ENCODE results near the gene EXOC6. TPM values are rescaled to one million over a fixed set of nuclear protein-coding genes. Genes with fewer than 3 reads are reported as not detected.

Gene EXOC6
- total RNA-seq, 1 donor from 2014 or later = 13.5 TPM

GRCh38 chr10:92868557-92868956 is 20.2 kb downstream of the EXOC6 start:
- no peaks in the 10 kb centered on the region for H3K4me1 Mint-ChIP-seq (ENCODE audit: low read depth)
- H3K4me3 Mint-ChIP-seq = no peak overlapping the region
- no peaks in the 10 kb centered on the region for H3K36me3 Mint-ChIP-seq (ENCODE audit: low read depth)
- intact Hi-C loops (cut with micrococcal nuclease) = no loop called here
- H3K27me3 Mint-ChIP-seq (ENCODE audit: insufficient read depth) = no peaks in the 10 kb centered on the region
- no peak overlapping the region for H3K27ac Mint-ChIP-seq
- H3K9me3 Mint-ChIP-seq = no peaks in the 10 kb centered on the region
- no peak for DNase-seq (ENCODE audit: low spot score)

DNA sequence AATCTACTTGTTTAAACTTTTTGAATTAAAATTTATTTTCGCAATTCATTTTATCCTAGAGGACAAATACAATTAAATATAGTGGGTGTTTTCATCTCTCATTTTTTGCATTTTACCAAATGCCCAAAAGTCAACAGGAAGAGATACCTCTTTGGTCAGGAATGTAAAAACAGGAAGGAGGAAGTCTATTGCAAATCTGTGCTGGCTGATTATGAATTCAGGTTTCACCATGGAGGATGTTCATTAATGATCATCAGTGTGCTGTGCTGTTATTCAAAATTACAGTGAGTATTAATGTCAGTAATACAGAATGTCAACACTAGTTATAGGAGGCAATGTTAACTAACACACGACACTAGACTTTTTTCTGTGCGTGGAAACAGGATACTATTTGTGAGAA is 24.7 kb downstream of the EXOC6 start:
- H3K4me3 Mint-ChIP-seq = no peak overlapping the region
- no peak for DNase-seq (ENCODE audit: low spot score)
- peaks cover 3% of the 10 kb centered on the region for H3K27me3 Mint-ChIP-seq (ENCODE audit: insufficient read depth)
- intact Hi-C loops (cut with micrococcal nuclease) = no loop called here
- no peaks in the 10 kb centered on the region for H3K36me3 Mint-ChIP-seq (ENCODE audit: low read depth)
- H3K27ac Mint-ChIP-seq = no peak overlapping the region
- no peaks in the 10 kb centered on the region for H3K9me3 Mint-ChIP-seq
- peaks cover 16% of the 10 kb centered on the region for H3K4me1 Mint-ChIP-seq (ENCODE audit: low read depth)

DNA sequence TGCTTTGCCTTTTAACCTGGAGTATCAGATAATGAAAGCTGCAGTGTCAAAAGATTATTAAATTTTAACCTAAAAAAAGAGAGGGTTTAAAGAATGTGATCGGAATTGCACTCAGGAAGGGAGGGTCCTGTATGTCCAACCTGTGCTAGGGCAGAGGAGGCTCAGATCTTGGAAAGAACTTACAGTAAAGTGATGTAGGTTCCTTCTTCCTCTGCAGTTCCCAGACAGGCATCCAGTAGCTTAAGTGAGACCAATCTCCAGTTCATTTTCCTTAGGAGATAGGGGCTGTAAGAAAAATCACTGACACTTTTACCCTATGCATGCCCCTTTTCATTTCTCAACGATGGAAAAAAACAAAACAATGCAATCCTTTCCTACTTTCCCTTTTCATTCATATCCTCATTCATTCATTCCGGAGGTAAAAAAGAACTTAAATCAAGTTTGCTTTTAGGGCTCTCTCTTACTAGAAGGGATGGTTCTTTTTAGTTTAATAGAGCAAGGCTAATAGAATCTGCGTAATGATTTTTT is 28.3 kb downstream of the EXOC6 start:
- DNase-seq (ENCODE audit: low spot score) = no peak
- no peak overlapping the region for H3K4me3 Mint-ChIP-seq
- H3K36me3 Mint-ChIP-seq (ENCODE audit: low read depth) = peaks cover 2% of the 10 kb centered on the region
- peaks cover 18% of the 10 kb centered on the region for H3K4me1 Mint-ChIP-seq (ENCODE audit: low read depth)
- H3K9me3 Mint-ChIP-seq = no peaks in the 10 kb centered on the region
- no peak overlapping the region for H3K27ac Mint-ChIP-seq
- intact Hi-C loops (cut with micrococcal nuclease) = no loop called here
- peaks cover 3% of the 10 kb centered on the region for H3K27me3 Mint-ChIP-seq (ENCODE audit: insufficient read depth)

GRCh38 chr10:92880233-92880861 is 32.0 kb downstream of the EXOC6 start:
- no peak for DNase-seq (ENCODE audit: low spot score)
- intact Hi-C loops (cut with micrococcal nuclease) = loop anchor here (1.0 to 10.0 kb wide), 5 partner anchors 30 to 363 kb away; partner anchors contain the start of gene CYP26A1
- H3K4me3 Mint-ChIP-seq = no peak overlapping the region

GRCh38 chr10:92880917-92881316 is 32.6 kb downstream of the EXOC6 start:
- no peak for DNase-seq (ENCODE audit: low spot score)
- intact Hi-C loops (cut with micrococcal nuclease) = loop anchor here (1.0 to 10.0 kb wide), 5 partner anchors 30 to 364 kb away; partner anchors contain the start of gene CYP26A1
- Mint-ChIP-seq H3K27me3 (ENCODE audit: insufficient read depth) (peaks cover 3% of the 10 kb centered on the region), H3K4me1 (ENCODE audit: low read depth) (peaks cover 18% of the 10 kb centered on the region), H3K27ac (no peak overlapping the region), H3K36me3 (ENCODE audit: low read depth) (peaks cover 2% of the 10 kb centered on the region), H3K4me3 (no peak overlapping the region), H3K9me3 (no peaks in the 10 kb centered on the region)

More at GRCh38 chr10:92880233-92880861, 32.0 kb downstream of the EXOC6 start:
- peaks cover 3% of the 10 kb centered on the region for H3K27me3 Mint-ChIP-seq (ENCODE audit: insufficient read depth)
- H3K9me3 Mint-ChIP-seq = no peaks in the 10 kb centered on the region
- H3K36me3 Mint-ChIP-seq (ENCODE audit: low read depth) = peaks cover 2% of the 10 kb centered on the region
- no peak overlapping the region for H3K27ac Mint-ChIP-seq
- peaks cover 18% of the 10 kb centered on the region for H3K4me1 Mint-ChIP-seq (ENCODE audit: low read depth)

- Mint-ChIP-seq H3K27ac (no peak overlapping the region), H3K27me3 (ENCODE audit: insufficient read depth) (peaks cover 2% of the 10 kb centered on the region), H3K36me3 (ENCODE audit: low read depth) (no peaks in the 10 kb centered on the region), H3K4me1 (ENCODE audit: low read depth) (no peaks in the 10 kb centered on the region), H3K9me3 (no peaks in the 10 kb centered on the region), H3K4me3 (no peak overlapping the region)
- intact Hi-C loops (cut with micrococcal nuclease) = loop anchor here (5.0 to 10.0 kb wide), 3 partner anchors 188 to 401 kb away; partner anchors contain the start of gene CYP26A1
- no peak for DNase-seq (ENCODE audit: low spot score)
Measured at GRCh38 chr10:92886334-92886961, 38.1 kb downstream of the EXOC6 start.

DNA sequence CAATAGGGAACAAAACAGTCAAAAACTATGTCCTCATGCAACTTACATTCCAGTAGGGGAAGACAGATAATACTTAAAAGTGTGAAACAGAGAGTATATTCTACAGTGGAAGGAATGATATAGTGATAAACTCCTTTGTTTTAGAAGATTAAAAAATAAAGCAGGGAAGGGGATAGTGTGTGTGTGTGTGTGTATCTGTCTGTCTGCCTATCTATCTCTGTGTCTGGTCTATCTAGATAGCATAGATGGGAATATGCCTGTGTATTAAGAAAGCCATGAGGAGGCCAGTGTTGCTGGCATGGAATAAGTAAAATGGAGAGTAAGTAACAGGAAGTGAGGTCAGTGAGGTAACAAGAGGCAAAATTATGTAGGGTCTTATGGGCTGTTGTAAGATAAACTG is 42.2 kb downstream of the EXOC6 start:
- no peak overlapping the region for H3K27ac Mint-ChIP-seq
- no peak overlapping the region for H3K4me3 Mint-ChIP-seq
- H3K4me1 Mint-ChIP-seq (ENCODE audit: low read depth) = no peaks in the 10 kb centered on the region
- peaks cover 2% of the 10 kb centered on the region for H3K27me3 Mint-ChIP-seq (ENCODE audit: insufficient read depth)
- intact Hi-C loops (cut with micrococcal nuclease) = no loop called here
- H3K9me3 Mint-ChIP-seq = no peaks in the 10 kb centered on the region
- peaks cover 3% of the 10 kb centered on the region for H3K36me3 Mint-ChIP-seq (ENCODE audit: low read depth)
- no peak for DNase-seq (ENCODE audit: low spot score)

GRCh38 chr10:92891885-92892690 is 43.8 kb downstream of the EXOC6 start:
- intact Hi-C loops (cut with micrococcal nuclease) = no loop called here
- H3K36me3 Mint-ChIP-seq (ENCODE audit: low read depth) = peaks cover 5% of the 10 kb centered on the region
- no peak overlapping the region for H3K27ac Mint-ChIP-seq
- DNase-seq (ENCODE audit: low spot score) = no peak
- H3K4me3 Mint-ChIP-seq = no peak overlapping the region
- H3K27me3 Mint-ChIP-seq (ENCODE audit: insufficient read depth) = peaks cover 2% of the 10 kb centered on the region
- H3K9me3 Mint-ChIP-seq = no peaks in the 10 kb centered on the region
- H3K4me1 Mint-ChIP-seq (ENCODE audit: low read depth) = no peaks in the 10 kb centered on the region

GRCh38 chr10:92892691-92893054 is 44.4 kb downstream of the EXOC6 start:
- H3K36me3 Mint-ChIP-seq (ENCODE audit: low read depth) = peaks cover 6% of the 10 kb centered on the region
- intact Hi-C loops (cut with micrococcal nuclease) = no loop called here
- H3K4me3 Mint-ChIP-seq = no peak overlapping the region
- H3K27me3 Mint-ChIP-seq (ENCODE audit: insufficient read depth) = peaks cover 2% of the 10 kb centered on the region
- H3K4me1 Mint-ChIP-seq (ENCODE audit: low read depth) = no peaks in the 10 kb centered on the region
- no peak for DNase-seq (ENCODE audit: low spot score)
- H3K9me3 Mint-ChIP-seq = no peaks in the 10 kb centered on the region
- H3K27ac Mint-ChIP-seq = no peak overlapping the region

DNA sequence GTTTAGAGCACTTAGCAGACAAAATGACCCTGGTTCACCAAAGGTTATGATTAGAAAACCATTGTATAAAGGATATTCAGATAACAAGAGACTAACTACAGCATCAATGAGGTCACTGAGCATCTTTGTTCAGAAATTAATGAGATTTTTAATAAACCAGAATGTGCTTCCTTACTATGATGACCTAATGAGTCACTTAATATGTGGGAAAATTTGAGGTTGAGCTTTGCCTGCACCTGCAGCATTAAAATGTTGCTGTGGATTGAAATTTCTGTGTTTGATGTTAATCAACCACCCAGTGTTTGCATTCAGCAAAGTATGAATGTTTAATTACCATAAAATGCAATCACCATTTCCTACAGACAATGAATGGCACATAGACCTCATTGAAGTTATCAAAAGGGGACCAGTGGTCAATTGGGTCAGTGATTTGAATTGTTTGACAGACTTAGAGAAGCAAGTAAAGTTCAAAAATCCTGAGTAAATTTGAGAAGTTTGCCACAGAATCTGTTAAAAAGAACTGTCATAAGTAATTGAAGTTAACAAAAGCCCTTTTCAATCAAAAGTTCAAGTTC is 45.8 kb downstream of the EXOC6 start:
- Mint-ChIP-seq H3K4me3 (no peak overlapping the region), H3K4me1 (ENCODE audit: low read depth) (no peaks in the 10 kb centered on the region), H3K27me3 (ENCODE audit: insufficient read depth) (no peaks in the 10 kb centered on the region), H3K9me3 (no peaks in the 10 kb centered on the region), H3K36me3 (ENCODE audit: low read depth) (peaks cover 6% of the 10 kb centered on the region), H3K27ac (no peak overlapping the region)
- DNase-seq (ENCODE audit: low spot score) = no peak
- intact Hi-C loops (cut with micrococcal nuclease) = no loop called here

GRCh38 chr10:92897916-92898315 is 49.6 kb downstream of the EXOC6 start:
- H3K4me3 Mint-ChIP-seq = no peak overlapping the region
- peaks cover 8% of the 10 kb centered on the region for H3K36me3 Mint-ChIP-seq (ENCODE audit: low read depth)
- H3K27ac Mint-ChIP-seq = no peak overlapping the region
- peaks cover 15% of the 10 kb centered on the region for H3K4me1 Mint-ChIP-seq (ENCODE audit: low read depth)
- no peak for DNase-seq (ENCODE audit: low spot score)
- no peaks in the 10 kb centered on the region for H3K27me3 Mint-ChIP-seq (ENCODE audit: insufficient read depth)
- H3K9me3 Mint-ChIP-seq = no peaks in the 10 kb centered on the region
- intact Hi-C loops (cut with micrococcal nuclease) = no loop called here

GRCh38 chr10:92901819-92902251 is 53.5 kb downstream of the EXOC6 start:
- Mint-ChIP-seq H3K27me3 (ENCODE audit: insufficient read depth) (no peaks in the 10 kb centered on the region), H3K36me3 (ENCODE audit: low read depth) (peaks cover 8% of the 10 kb centered on the region), H3K27ac (no peak overlapping the region), H3K4me1 (ENCODE audit: low read depth) (peaks cover 15% of the 10 kb centered on the region), H3K9me3 (no peaks in the 10 kb centered on the region), H3K4me3 (no peak overlapping the region)
- intact Hi-C loops (cut with micrococcal nuclease) = no loop called here
- peak; percentile 19 for DNase-seq (ENCODE audit: low spot score)
